Measurements from ENCODE around the gene SH2D6.

DNA sequence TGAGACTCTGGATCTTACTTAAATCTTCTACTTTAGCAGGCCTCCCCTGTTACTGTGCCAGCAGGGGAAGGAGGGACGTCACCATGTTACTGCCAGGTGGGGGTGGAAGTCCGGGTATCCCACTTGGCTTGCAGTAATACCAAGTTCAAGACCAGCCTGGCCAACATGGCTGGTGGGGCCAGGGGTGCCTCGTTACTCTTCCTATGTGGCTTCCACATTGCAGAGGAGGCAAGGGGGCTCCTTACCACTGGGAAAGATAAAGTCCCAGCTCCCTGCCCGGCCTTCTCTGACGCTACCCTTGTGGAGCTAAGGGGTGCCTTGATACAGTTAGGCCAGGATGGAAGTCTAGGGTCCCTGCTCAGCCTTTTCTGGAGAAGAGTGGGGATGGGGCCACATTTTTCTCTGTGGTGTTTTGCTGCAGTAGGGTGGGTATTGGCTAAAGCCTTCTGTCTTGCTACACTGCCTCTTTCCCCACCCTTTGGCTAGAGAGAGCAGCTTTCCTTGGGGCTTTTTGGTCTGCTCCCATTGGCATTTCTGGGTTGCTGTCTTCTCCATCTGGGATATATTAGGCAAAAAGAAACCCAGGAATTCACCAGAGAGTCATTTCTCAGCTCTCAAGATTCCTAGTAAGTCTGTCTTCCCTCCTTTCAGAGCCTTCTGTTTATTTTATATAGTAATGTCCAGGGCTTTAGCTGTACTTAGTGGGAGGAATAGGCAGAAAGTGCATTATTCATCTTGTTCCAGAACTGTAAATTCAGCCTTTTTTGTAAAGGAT lies 42.0 kb upstream of the SH2D6 start:
- TF ChIP-seq, protein P1, sequence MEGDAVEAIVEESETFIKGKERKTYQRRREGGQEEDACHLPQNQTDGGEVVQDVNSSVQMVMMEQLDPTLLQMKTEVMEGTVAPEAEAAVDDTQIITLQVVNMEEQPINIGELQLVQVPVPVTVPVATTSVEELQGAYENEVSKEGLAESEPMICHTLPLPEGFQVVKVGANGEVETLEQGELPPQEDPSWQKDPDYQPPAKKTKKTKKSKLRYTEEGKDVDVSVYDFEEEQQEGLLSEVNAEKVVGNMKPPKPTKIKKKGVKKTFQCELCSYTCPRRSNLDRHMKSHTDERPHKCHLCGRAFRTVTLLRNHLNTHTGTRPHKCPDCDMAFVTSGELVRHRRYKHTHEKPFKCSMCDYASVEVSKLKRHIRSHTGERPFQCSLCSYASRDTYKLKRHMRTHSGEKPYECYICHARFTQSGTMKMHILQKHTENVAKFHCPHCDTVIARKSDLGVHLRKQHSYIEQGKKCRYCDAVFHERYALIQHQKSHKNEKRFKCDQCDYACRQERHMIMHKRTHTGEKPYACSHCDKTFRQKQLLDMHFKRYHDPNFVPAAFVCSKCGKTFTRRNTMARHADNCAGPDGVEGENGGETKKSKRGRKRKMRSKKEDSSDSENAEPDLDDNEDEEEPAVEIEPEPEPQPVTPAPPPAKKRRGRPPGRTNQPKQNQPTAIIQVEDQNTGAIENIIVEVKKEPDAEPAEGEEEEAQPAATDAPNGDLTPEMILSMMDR (IDR thresholded peaks at IDR 0.05): no peak
- no peak for TF ChIP-seq POLR2A (IDR thresholded peaks at IDR 0.05)

Data from body of pancreas (tissue), 4 donors.